Daoy (cell line): ENCODE results near the gene PML. TPM values are rescaled to one million over a fixed set of nuclear protein-coding genes. Genes with fewer than 3 reads are reported as not detected.

Experiments
- DNase-seq: peaks from one replicate; pipeline ENCODE4 v3.0.0-alpha.2; 2015; ENCODE audit warnings: low read depth
- total RNA-seq: library from RNA; depleted of rRNA; stranded (reverse); fragments of >200 nt; shearing (Covaris generic); gene quantifications from 2 replicates; pipeline ENCODE4 v1.2.3, GENCODE V29; 2014; rRNA removed

PML gene, protein sequence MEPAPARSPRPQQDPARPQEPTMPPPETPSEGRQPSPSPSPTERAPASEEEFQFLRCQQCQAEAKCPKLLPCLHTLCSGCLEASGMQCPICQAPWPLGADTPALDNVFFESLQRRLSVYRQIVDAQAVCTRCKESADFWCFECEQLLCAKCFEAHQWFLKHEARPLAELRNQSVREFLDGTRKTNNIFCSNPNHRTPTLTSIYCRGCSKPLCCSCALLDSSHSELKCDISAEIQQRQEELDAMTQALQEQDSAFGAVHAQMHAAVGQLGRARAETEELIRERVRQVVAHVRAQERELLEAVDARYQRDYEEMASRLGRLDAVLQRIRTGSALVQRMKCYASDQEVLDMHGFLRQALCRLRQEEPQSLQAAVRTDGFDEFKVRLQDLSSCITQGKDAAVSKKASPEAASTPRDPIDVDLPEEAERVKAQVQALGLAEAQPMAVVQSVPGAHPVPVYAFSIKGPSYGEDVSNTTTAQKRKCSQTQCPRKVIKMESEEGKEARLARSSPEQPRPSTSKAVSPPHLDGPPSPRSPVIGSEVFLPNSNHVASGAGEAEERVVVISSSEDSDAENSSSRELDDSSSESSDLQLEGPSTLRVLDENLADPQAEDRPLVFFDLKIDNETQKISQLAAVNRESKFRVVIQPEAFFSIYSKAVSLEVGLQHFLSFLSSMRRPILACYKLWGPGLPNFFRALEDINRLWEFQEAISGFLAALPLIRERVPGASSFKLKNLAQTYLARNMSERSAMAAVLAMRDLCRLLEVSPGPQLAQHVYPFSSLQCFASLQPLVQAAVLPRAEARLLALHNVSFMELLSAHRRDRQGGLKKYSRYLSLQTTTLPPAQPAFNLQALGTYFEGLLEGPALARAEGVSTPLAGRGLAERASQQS
- 42.0 and 46.5 TPM in 2 replicates for total RNA-seq

DNA sequence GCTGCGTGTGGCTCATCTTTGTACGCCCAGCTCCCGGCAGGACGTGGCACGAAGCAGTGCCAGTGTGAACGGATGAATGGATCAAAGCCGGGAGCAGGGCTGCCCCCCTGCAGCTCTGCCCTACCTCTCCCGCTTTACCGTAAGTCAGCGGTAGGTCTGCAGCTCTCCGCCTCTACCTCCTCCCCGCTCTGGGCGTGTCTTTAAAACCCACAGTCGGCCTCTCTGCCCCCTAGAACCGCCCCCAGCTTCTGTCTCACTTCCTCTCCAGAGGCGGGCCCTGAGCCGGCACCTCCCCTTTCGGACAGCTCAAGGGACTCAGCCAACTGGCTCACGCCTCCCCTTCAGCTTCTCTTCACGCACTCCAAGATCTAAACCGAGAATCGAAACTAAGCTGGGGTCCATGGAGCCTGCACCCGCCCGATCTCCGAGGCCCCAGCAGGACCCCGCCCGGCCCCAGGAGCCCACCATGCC is at the start of gene PML:
Gene PML, plus strand, starts transcription at position 304 of the 471 bp plus-strand sequence. Its CDS starts 97 bp downstream, at position 401.
- DNase-seq, result peak; percentile 97

- DNase-seq, result no peak
These were observed 49.4 kb upstream of the PML start for GRCh38 chr15:73945130-73945508.

- DNase-seq, result no peak
These were observed 48.3 kb upstream of the PML start for GRCh38 chr15:73946046-73946721.

- no peak for DNase-seq
These were observed 47.6 kb upstream of the PML start for GRCh38 chr15:73946795-73947370.

GRCh38 chr15:73947651-73948050 is 46.9 kb upstream of the PML start:
- no peak for DNase-seq

- no peak for DNase-seq
These were observed 46.1 kb upstream of the PML start for GRCh38 chr15:73948396-73948795.

GRCh38 chr15:73948982-73949381 is 45.5 kb upstream of the PML start:
- DNase-seq, result no peak

GRCh38 chr15:73949496-73949895 is 45.0 kb upstream of the PML start:
- DNase-seq, result no peak

- DNase-seq, result no peak
These were observed 44.1 kb upstream of the PML start for GRCh38 chr15:73950479-73950830.

GRCh38 chr15:73950831-73951561 is 43.5 kb upstream of the PML start:
- peak; percentile 89 for DNase-seq

DNA sequence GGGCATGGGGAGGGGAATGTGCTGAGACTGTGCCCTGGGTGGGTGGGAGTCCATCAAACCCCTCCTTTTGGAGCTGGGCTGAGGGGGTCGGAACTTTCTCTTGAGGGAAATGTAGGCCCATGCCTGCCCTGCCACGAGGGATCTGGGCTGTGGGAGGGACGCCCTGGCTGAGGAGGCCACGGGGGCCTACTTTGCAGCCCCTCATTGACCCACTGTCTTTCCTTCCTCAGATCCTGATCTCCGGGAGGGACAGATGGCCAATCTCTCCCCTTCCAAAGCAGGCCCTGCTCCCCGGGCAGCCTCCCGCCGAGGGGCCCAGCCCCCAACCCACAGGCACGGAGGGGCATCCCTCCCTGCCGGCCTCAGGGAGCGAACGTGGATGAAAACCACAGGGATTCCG is 42.9 kb upstream of the PML start:
- no peak for DNase-seq

GRCh38 chr15:73952171-73952912 is 42.2 kb upstream of the PML start:
- DNase-seq, result no peak

- no peak for DNase-seq
These were observed 41.4 kb upstream of the PML start for GRCh38 chr15:73952913-73953750.

- no peak for DNase-seq
These were observed 40.0 kb upstream of the PML start for GRCh38 chr15:73954188-73955145.

DNA sequence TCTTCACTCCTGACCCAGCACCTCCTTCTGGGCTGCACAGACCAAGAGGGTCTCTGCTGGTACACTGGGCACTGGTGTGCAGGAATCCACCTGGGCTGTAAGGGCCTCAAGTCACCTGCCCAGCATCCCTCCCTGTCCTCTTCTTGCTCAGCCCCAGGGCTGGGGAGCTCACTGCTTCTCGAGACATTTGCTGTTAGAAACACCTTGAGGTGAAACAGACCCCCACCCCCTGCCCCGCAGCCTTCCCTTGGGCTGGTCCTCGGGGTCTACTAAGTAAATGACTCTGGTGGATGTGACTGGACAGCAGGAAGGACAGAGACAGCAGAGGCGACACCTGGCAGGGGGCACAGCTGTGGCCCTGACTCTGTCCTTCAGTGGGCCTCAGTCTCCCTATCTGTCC is 39.2 kb upstream of the PML start:
- no peak for DNase-seq

- DNase-seq, result no peak
These were observed 38.4 kb upstream of the PML start for GRCh38 chr15:73955861-73956742.

DNA sequence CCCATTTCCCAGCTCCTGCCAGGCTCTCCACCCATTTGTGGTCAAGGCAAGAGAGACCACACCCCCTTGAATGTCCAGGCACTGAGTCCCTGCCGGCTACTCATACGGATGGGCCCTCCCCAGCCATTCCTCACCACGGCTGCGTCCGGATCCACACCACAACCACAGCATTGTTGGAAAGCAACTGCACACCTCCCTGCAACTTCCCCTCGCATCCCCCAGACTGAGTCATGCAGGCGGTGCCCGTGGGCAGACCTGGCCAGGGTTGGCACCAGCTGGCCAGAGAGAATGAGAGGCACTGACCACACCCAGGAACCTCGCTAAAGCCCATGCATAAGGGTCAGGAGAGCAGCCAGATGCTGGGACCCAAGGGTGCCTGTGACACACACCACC is 37.8 kb upstream of the PML start:
- DNase-seq, result peak; percentile 98
